Fibroblast of lung (primary cell): ENCODE results near the gene CALM3. TPM values are rescaled to one million over a fixed set of nuclear protein-coding genes. Genes with fewer than 3 reads are reported as not detected.

Experiments used
- DNase-seq, 2 donors: peaks; one replicate each; pipeline versions ENCODE4 v3.0.0 to v3.0.0-alpha.2; 2010; ENCODE audit warnings: low read depth in 2 of 2
- H2AFZ ChIP-seq: 2 replicates; pipeline ENCODE4 v1.5.1; 2012; ENCODE audit warnings: low read length, control low read depth, inconsistent platforms
- H3K27ac ChIP-seq: 2 replicates; pipeline ENCODE4 v1.5.1; 2011; ENCODE audit warnings: low read length, control low read depth; ENCODE audit not compliant: insufficient read depth
- H3K27me3 ChIP-seq: 2 replicates; pipeline ENCODE4 v1.5.1; 2011; ENCODE audit warnings: mild to moderate bottlenecking, low read length; ENCODE audit not compliant: control insufficient read depth, insufficient read depth
- H3K36me3 ChIP-seq: 2 replicates; pipeline ENCODE4 v1.5.1; 2011; ENCODE audit warnings: low read length; ENCODE audit not compliant: control insufficient read depth, insufficient read depth
- H3K4me1 ChIP-seq: 2 replicates; pipeline ENCODE4 v1.5.1; 2011; ENCODE audit warnings: low read length; ENCODE audit not compliant: control insufficient read depth, insufficient read depth; ENCODE audit errors: extremely low read depth
- H3K4me2 ChIP-seq: 2 replicates; pipeline ENCODE4 v1.5.1; 2011; ENCODE audit warnings: low read length, control low read depth; ENCODE audit not compliant: insufficient read depth; ENCODE audit errors: extremely low read depth
- H3K4me3 ChIP-seq, 4 experiments: fragments of 200-600 bp in 1 of 4; sonication (generic) in 1 of 4; replicated peaks in 1 of 4; 2 replicates each; pipeline ENCODE4 v1.5.1; 2011 to 2016; ENCODE audit warnings: low read length in 4 of 4, low read depth in 3 of 4, mild to moderate bottlenecking in 3 of 4, control low read depth in 2 of 4, inconsistent platforms in 1 of 4, mixed read lengths in 1 of 4; ENCODE audit not compliant: insufficient read depth in 1 of 4; ENCODE audit errors: control extremely low read depth in 1 of 4
- H3K79me2 ChIP-seq: 2 replicates; pipeline ENCODE4 v1.5.1; 2012; ENCODE audit warnings: mild to moderate bottlenecking, low read length, inconsistent platforms; ENCODE audit not compliant: control insufficient read depth, insufficient read depth
- H3K9ac ChIP-seq: 2 replicates; pipeline ENCODE4 v1.5.1; 2011; ENCODE audit warnings: mild to moderate bottlenecking, low read length, control low read depth; ENCODE audit not compliant: insufficient read depth
- H3K9me3 ChIP-seq: 2 replicates; pipeline ENCODE4 v1.5.1; 2012; ENCODE audit warnings: low read depth, low read length; ENCODE audit not compliant: control insufficient read depth, insufficient read depth
- H4K20me1 ChIP-seq: 2 replicates; pipeline ENCODE4 v1.5.1; 2011; ENCODE audit warnings: low read length; ENCODE audit not compliant: control insufficient read depth, insufficient read depth; ENCODE audit errors: extremely low read depth
- CTCF ChIP-seq, 2 donors: IDR thresholded peaks in 1 of 2; conservative IDR thresholded peaks in 1 of 2; 1 replicate in 1 of 2; 2 replicates in 1 of 2; pipeline ENCODE4 v1.5.1; 2011 to 2012; ENCODE audit warnings: low read length in 2 of 2, control low read depth in 1 of 2, inconsistent platforms in 1 of 2, low read depth in 1 of 2, mild to moderate bottlenecking in 1 of 2
- EZH2 ChIP-seq: IDR thresholded peaks from 2 replicates; pipeline ENCODE4 v1.5.1; 2012; ENCODE audit warnings: low read length, control low read depth, mild to moderate bottlenecking; ENCODE audit errors: missing control alignments
- polyA plus RNA-seq, 2 donors: library from polyadenylated mRNA; depleted of rRNA in 1 of 2; stranded (reverse) in 1 of 2; unstranded in 1 of 2; fragments of >200 nt; gene quantifications; 2 replicates each; pipeline ENCODE4 v1.2.1, GENCODE V29; 2011 to 2012; ENCODE audit warnings: missing spikeins in 1 of 2
- total RNA-seq: library from RNA; depleted of rRNA; stranded (reverse); fragments of >200 nt; gene quantifications from 2 replicates; pipeline ENCODE4 v1.2.1, GENCODE V29; 2014

Gene CALM3
- total and polyA plus RNA-seq, 2 donors (not counting 1 experiment from before 2014, with no cell fraction given): 160 to 901 TPM

DNA sequence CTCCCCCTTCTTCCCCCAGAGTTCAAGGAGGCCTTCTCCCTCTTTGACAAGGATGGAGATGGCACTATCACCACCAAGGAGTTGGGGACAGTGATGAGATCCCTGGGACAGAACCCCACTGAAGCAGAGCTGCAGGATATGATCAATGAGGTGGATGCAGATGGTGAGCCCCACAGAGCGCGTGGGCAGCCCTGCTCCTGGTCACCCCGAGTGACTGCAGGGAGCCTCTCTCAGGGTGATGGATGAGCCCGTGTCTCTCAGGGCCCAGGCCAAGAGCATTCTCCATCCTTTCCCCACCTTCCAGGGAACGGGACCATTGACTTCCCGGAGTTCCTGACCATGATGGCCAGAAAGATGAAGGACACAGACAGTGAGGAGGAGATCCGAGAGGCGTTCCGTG, 7.0 kb downstream of the CALM3 start:
- Histone ChIP-seq H3K4me3 (no peak overlapping the region), H3K27me3 (no peaks in the 10 kb centered on the region), H3K9ac (no peak overlapping the region), H3K27ac (no peak overlapping the region), H4K20me1 (no peaks in the 10 kb centered on the region), H3K4me1 (peaks cover 11% of the 10 kb centered on the region), H3K36me3 (peaks cover 41% of the 10 kb centered on the region), H3K4me2 (no peak overlapping the region), H2AFZ (no peak overlapping the region), H3K9me3 (no peaks in the 10 kb centered on the region), H3K79me2 (peaks cover 40% of the 10 kb centered on the region)
- TF ChIP-seq EZH2 (no peak), CTCF (conservative IDR thresholded peaks at IDR 0.05 in 1 of 2, IDR thresholded peaks at IDR 0.05 in 1 of 2; ENCODE audit: low read depth in 1 of 2, low read length in 2 of 2) (no peak)
- no peak for DNase-seq

GRCh38 chr19:46608581-46609345, 7.6 kb downstream of the CALM3 start:
- Histone ChIP-seq H3K9me3 (no peaks in the 10 kb centered on the region), H3K36me3 (peaks cover 41% of the 10 kb centered on the region)

More at GRCh38 chr19:46608581-46609345, 7.6 kb downstream of the CALM3 start:
- no peak for DNase-seq
- Histone ChIP-seq H3K4me2 (no peak overlapping the region), H3K4me3 (no peak overlapping the region), H3K27ac (no peak overlapping the region), H4K20me1 (no peaks in the 10 kb centered on the region), H3K79me2 (peaks cover 34% of the 10 kb centered on the region), H3K9ac (no peak overlapping the region), H3K4me1 (peaks cover 6% of the 10 kb centered on the region), H3K27me3 (no peaks in the 10 kb centered on the region), H2AFZ (no peak overlapping the region)
- no peak for TF ChIP-seq CTCF (conservative IDR thresholded peaks at IDR 0.05 in 1 of 2, IDR thresholded peaks at IDR 0.05 in 1 of 2; ENCODE audit: low read depth in 1 of 2, low read length in 2 of 2)
- no peak for TF ChIP-seq EZH2
